Measurements from ENCODE around the gene CHRNA4. TPM values are rescaled to one million over a fixed set of nuclear protein-coding genes. Genes with fewer than 3 reads are reported as not detected.

CHRNA4 gene
- total and polyA plus RNA-seq, 2 of the 13 experiments (the other 11 are each of a cell fraction or from before 2014, with no cell fraction given) = not detected

GRCh38 chr20:63356511-63356910 is 4.6 kb downstream of the CHRNA4 start (continued):
- TF ChIP-seq ZBTB43 (CRISPR knock-in tag; conservative IDR thresholded peaks at IDR 0.05) (no peak), ZNF704 (CRISPR knock-in tag; IDR thresholded peaks at IDR 0.05; ENCODE audit: borderline replicate concordance) (no peak), SYNCRIP (IDR thresholded peaks at IDR 0.05; ENCODE audit: insufficient read depth, low read depth, low read length) (no peak), ZNF710 (CRISPR knock-in tag; IDR thresholded peaks at IDR 0.05; ENCODE audit: borderline replicate concordance) (no peak), ZNF75D (CRISPR knock-in tag; IDR thresholded peaks at IDR 0.05; ENCODE audit: borderline replicate concordance) (no peak), ZNF576 (CRISPR knock-in tag; IDR thresholded peaks at IDR 0.05) (no peak), SMAD3 (CRISPR knock-in tag; IDR thresholded peaks at IDR 0.05) (no peak), ZSCAN20 (CRISPR knock-in tag; IDR thresholded peaks at IDR 0.05; ENCODE audit: borderline replicate concordance) (no peak), ZNF234 (CRISPR knock-in tag; conservative IDR thresholded peaks at IDR 0.05) (no peak)
